A673 (cell line): Measurements from ENCODE around the gene LRP1B. TPM values are rescaled to one million over a fixed set of nuclear protein-coding genes. Genes with fewer than 3 reads are reported as not detected.

Experiments
- BruUV-seq: library from RNA; stranded (reverse); fragments of 400-500 nt; replicated peaks from 2 replicates; lab custom pipeline; 2021; lab: Mats Ljungman, UMichigan
- CTCF ChIA-PET: fragments of 300-600 bp; sonication (Branson Sonifier 250); formaldehyde crosslinking; loops from one replicate; lab custom pipeline; 2022; ENCODE audit warnings: antibody characterized with exemption; lab: Charles Lee
- POLR2A ChIA-PET: fragments of 300-600 bp; sonication (Branson Sonifier 250); formaldehyde crosslinking; loops from one replicate; lab custom pipeline; 2022; ENCODE audit warnings: antibody characterized with exemption; ENCODE audit not compliant: low non-redundant PET; lab: Charles Lee
- DNase-seq: peaks from one replicate; pipeline ENCODE4 v3.0.0-alpha.2; 2015; ENCODE audit warnings: low spot score
- H3K27ac ChIP-seq: fragments of 200-600 bp; sonication (generic); 2 replicates; pipeline ENCODE4 v1.5.1; 2016; ENCODE audit warnings: mixed run types, low read depth, mild to moderate bottlenecking, mixed read lengths, antibody characterized with exemption, low read length; ENCODE audit not compliant: poor library complexity, severe bottlenecking
- H3K27me3 ChIP-seq: fragments of 200-600 bp; sonication (generic); replicated peaks from 2 replicates; pipeline ENCODE4 v1.6.1; 2017; ENCODE audit warnings: mixed run types, low read depth, mild to moderate bottlenecking, mixed read lengths, antibody characterized with exemption, low read length; ENCODE audit not compliant: insufficient read depth, poor library complexity
- H3K36me3 ChIP-seq: fragments of 200-600 bp; sonication (generic); 2 replicates; pipeline ENCODE4 v1.6.1; 2016; ENCODE audit warnings: mixed run types, mild to moderate bottlenecking, mixed read lengths, antibody characterized with exemption, low read length; ENCODE audit not compliant: insufficient read depth, poor library complexity, severe bottlenecking
- H3K4me1 ChIP-seq: fragments of 200-600 bp; sonication (generic); 2 replicates; pipeline ENCODE4 v1.6.1; 2017; ENCODE audit warnings: mixed run types, mild to moderate bottlenecking, mixed read lengths, antibody characterized with exemption, low read length; ENCODE audit not compliant: insufficient read depth, poor library complexity, severe bottlenecking
- H3K4me3 ChIP-seq: fragments of 200-600 bp; sonication (generic); 2 replicates; pipeline ENCODE4 v1.5.1; 2016; ENCODE audit warnings: low read depth, mixed run types, mild to moderate bottlenecking, mixed read lengths, low read length; ENCODE audit not compliant: poor library complexity, severe bottlenecking
- H3K9me3 ChIP-seq: fragments of 200-600 bp; sonication (generic); 2 replicates; pipeline ENCODE4 v1.6.1; 2016; ENCODE audit warnings: mixed run types, low read depth, mild to moderate bottlenecking, mixed read lengths, antibody characterized with exemption, low read length; ENCODE audit not compliant: poor library complexity, severe bottlenecking
- EZH2 ChIP-seq: fragments of 200-600 bp; sonication (generic); IDR thresholded peaks from 2 replicates; pipeline ENCODE4 v1.6.1; 2017; ENCODE audit warnings: borderline replicate concordance, low read depth, mild to moderate bottlenecking, mixed read lengths, antibody characterized with exemption, low read length; ENCODE audit not compliant: poor library complexity, severe bottlenecking
- intact Hi-C: fragments of 100-400 bp; cut with micrococcal nuclease; formaldehyde crosslinking; loops from one replicate; pipeline ENCODE4 v1.10.0; 2022; ENCODE audit not compliant: unreplicated experiment
- total RNA-seq: library from RNA; stranded (reverse); gene quantifications from 2 replicates; pipeline ENCODE4 v1.2.3, GENCODE V29; 2021
- TF ChIP-seq, protein P1 (sequence below): fragments of 300-800, 200-600 bp; sonication (generic); conservative IDR thresholded peaks from 2 replicates; pipeline ENCODE4 v1.5.1; 2017; ENCODE audit warnings: low read depth, mild to moderate bottlenecking, antibody characterized with exemption, low read length, moderate library complexity, mixed read lengths

The LRP1B gene
- total RNA-seq, 1 experiment from 2014 or later: 9.9 TPM

DNA sequence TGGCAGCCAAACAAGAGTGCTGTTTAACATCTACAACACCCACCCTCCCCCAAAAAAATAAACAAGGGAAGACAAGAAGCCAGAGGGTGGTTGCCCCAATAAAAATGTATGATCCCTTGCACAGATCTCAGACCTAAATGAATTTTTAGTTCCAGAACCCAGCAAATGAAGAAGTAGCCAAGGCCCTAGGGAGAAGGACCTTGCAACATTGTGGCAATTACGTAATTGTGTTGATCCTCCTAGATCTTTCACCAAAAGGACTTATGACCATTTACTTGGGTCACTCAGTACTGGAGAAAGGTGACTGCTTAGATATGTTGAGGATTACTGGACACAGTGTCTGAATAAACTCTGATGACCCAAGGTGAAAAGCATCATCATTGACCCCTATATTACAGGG lies 1393.8 kb downstream of the LRP1B start:
- no peak for DNase-seq
- H3K36me3 ChIP-seq: no peaks in the 10 kb centered on the region
- intact Hi-C loops: no loop called here
- H3K27ac ChIP-seq: no peak overlapping the region
- H3K4me1 ChIP-seq: no peaks in the 10 kb centered on the region
- no peaks in the 10 kb centered on the region for H3K27me3 ChIP-seq
- no TSS peak for BruUV-seq
- TF ChIP-seq, protein P1, sequence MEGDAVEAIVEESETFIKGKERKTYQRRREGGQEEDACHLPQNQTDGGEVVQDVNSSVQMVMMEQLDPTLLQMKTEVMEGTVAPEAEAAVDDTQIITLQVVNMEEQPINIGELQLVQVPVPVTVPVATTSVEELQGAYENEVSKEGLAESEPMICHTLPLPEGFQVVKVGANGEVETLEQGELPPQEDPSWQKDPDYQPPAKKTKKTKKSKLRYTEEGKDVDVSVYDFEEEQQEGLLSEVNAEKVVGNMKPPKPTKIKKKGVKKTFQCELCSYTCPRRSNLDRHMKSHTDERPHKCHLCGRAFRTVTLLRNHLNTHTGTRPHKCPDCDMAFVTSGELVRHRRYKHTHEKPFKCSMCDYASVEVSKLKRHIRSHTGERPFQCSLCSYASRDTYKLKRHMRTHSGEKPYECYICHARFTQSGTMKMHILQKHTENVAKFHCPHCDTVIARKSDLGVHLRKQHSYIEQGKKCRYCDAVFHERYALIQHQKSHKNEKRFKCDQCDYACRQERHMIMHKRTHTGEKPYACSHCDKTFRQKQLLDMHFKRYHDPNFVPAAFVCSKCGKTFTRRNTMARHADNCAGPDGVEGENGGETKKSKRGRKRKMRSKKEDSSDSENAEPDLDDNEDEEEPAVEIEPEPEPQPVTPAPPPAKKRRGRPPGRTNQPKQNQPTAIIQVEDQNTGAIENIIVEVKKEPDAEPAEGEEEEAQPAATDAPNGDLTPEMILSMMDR: no peak
- no peak for TF ChIP-seq EZH2
- H3K9me3 ChIP-seq: no peaks in the 10 kb centered on the region
- POLR2A ChIA-PET: no interaction called here
- CTCF ChIA-PET: no interaction called here
- no peak overlapping the region for H3K4me3 ChIP-seq

DNA sequence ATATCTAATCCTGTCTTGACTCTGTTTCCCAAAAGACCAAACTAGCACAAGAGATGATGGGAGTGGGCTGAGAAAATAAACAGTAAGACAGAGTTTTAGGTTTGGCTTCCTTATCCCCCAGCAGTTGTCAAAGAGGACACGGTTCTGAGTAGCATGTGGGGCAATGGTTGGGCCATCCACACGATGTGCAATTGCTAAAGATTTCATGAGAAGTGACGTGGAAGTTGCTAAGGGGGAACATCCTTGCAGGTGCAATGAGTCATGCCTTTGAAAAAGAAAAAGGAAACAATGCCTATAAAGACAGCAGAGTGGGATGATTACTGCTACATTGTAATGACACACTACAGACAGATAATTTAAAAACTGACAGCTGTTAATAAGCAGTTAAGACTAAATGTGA lies 1395.8 kb downstream of the LRP1B start:
- CTCF ChIA-PET: no interaction called here
- H3K4me1 ChIP-seq: no peaks in the 10 kb centered on the region
- POLR2A ChIA-PET: no interaction called here
- H3K9me3 ChIP-seq: no peaks in the 10 kb centered on the region
- intact Hi-C loops: no loop called here
- DNase-seq: no peak
- H3K36me3 ChIP-seq: no peaks in the 10 kb centered on the region
- BruUV-seq: no TSS peak
- no peaks in the 10 kb centered on the region for H3K27me3 ChIP-seq
- no peak overlapping the region for H3K27ac ChIP-seq
- TF ChIP-seq EZH2: no peak
- TF ChIP-seq, protein P1: no peak
- H3K4me3 ChIP-seq: no peak overlapping the region

DNA sequence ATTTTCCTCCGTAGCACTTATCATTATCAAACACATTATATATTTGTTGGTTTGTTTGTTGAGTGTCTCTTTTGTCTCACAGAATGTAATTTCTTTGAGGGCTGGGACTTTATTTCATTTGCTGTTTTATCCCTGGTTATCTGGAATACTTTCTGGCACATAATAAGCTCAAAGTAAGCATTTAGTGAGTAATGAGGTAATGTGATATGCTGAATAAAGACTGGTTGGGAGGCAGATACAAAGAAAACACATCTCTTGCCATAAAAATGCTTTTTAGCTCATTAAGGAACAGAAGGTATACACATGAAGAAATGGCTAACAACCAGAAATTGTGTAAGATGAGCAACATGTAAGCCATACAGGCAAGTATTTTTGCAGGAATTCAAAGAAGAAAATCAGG lies 1411.8 kb downstream of the LRP1B start:
- no peak for TF ChIP-seq EZH2
- TF ChIP-seq, protein P1: no peak
- no peak for DNase-seq
- POLR2A ChIA-PET: no interaction called here
- peaks cover 4% of the 10 kb centered on the region for H3K4me1 ChIP-seq
- BruUV-seq: no TSS peak
- no peak overlapping the region for H3K4me3 ChIP-seq
- no peak overlapping the region for H3K27ac ChIP-seq
- CTCF ChIA-PET: no interaction called here
- no peaks in the 10 kb centered on the region for H3K36me3 ChIP-seq
- H3K27me3 ChIP-seq: no peaks in the 10 kb centered on the region
- H3K9me3 ChIP-seq: no peaks in the 10 kb centered on the region
- intact Hi-C loops: no loop called here
